GM18858 (cell line): Measurements from ENCODE around the gene RASA3.

Experiments used
- ATAC-seq: cut with Tn5 transposase; IDR thresholded peaks from one replicate; pipeline ENCODE4 v1.9.1; 2021; ENCODE audit not compliant: unreplicated experiment

RASA3 gene

DNA sequence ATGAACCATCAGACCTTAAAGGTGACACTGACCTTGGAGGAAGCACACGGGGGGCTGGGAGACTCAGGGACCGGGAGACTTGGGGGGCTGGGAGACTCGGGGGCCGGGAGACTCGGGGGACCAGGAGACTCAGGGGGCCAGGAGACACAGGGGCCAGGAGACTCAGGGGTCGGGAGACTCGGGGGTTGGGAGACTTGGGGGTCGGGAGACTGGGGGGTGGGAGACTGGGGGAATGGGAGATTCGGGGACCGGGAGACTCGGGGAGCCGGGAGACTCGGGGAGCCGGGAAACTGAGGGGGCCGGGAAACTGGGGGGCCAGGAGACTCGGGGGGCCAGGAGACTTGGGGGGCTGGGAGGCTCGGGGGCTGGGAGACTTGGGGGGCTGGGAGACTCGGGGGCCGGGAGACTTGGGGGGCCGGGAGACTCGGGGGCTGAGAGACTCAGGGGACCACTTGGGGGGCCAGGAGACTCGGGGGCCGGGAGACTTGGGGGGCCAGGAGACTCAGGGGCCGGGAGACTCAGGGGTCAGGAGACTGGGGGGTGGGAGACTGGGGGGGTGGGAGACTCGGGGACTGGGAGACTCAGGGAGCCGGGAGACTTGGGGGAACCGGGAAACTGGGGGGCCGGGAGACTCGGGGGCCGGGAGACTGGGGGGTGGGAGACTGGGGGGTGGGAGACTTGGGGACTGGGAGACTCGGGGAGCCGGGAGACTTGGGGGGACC is 62.9 kb downstream of the RASA3 start:
- no peak for ATAC-seq

DNA sequence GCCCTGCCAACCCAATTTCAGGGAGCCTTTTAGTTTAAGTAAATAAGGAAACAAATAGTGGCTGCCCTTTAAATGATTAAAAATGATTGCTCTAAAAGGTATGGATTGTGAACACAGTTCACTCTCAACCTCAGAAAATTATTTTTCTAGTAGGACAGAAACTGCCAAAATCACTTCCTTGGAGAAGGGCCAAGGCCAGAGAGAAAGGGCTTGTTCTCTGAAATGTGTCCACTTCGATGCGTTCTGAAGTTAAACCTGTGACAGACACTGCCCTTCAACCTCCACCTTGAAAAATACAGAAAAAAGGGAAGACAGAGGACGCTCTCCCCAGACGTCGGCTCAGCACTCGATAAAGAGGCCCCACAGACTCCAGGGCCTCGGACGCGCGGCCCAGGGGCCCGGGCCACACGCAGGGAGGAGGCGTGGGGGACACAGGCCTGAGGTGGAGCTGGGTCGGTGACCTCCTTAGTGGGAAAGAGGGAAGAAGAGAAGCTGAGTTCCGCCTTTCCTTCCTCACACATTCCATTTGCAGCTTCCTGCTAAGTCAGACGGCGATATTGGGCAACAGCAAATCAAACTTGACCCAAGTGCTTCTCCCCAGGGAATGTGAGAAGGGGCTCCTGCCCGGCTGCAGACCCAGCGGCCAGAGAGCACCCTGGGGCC is 63.6 kb downstream of the RASA3 start:
- ATAC-seq, result no peak

DNA sequence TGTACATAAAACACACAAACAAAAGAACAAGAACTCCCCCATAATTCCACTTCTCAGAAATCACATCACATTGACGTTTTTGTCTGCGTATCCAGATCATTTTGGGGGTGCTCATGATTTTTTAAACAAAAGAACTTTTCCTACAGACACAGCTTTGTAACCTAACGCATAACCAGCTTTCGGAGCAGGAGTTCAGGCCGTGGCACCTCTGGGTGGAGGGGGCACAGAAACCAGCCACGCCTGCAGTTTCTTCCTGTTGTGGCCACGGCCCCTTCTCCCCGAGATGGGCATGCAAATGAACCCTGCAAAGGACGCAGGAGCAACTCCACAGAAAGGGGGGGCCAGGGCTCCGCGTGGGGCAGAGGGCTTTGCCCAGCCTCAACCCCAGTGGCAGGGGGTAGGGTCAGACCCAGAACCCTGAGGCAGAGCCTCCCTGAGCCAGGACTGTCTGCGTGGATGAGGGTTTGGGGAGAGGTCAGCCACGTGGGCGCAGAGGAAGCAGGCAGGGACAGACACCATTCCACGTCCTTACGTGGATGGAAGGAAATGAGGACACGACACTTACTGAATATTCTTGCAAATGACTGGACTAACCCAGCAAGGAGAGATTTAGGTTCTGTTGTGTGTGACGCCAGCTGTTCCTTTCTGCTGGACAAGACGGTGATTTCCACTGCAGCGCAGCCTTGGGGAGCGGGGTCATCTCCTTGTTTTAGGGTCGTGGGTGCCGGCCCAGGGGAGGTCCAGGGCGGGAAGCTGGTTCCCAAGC is 64.4 kb downstream of the RASA3 start:
- peak; percentile 15 for ATAC-seq

GRCh38 chr13:114067381-114067885 is 65.0 kb downstream of the RASA3 start:
- ATAC-seq, result peak; percentile 66

- no peak for ATAC-seq
Measured at GRCh38 chr13:114066956-114067355, 65.5 kb downstream of the RASA3 start.

DNA sequence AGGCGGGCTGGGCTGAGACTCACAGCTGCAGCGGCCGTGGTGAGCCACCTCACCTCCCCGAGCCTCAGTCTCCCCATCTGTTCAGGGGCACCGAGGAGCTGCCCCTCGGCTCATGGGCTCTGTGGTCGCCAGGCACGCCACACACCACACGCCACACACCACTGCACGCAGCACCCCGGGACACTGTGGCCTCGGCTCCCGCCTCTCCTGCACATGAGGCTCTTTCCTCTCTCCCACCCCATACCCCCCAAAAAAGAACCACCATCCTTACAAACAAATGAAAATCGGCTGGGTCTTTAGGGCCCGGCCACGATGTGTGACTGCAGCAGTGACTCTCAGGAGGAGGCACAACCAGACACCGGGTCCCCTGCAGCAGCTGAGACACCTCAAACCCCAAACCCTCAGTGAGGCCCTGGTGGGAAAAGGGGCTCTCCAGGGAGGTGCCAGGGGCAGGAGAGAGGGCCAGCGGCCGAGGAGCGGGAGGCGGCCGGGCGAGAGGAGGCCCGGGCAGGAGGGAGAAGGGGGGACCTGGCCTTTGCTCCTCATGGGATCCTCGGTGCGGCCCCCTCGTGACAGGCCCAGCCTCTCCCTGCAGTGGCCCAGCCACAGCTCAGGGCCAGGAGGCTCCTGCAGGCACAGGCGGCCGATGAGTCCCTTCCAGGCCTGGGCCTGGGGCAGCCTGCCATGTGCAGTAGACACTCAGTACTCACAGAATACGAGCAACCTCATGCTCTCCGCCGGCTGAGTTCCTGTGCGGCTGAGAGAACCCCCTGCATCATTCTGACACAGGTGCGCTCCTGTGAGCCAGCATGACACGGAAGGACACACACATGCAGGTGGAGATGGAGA is 66.3 kb downstream of the RASA3 start:
- no peak for ATAC-seq

DNA sequence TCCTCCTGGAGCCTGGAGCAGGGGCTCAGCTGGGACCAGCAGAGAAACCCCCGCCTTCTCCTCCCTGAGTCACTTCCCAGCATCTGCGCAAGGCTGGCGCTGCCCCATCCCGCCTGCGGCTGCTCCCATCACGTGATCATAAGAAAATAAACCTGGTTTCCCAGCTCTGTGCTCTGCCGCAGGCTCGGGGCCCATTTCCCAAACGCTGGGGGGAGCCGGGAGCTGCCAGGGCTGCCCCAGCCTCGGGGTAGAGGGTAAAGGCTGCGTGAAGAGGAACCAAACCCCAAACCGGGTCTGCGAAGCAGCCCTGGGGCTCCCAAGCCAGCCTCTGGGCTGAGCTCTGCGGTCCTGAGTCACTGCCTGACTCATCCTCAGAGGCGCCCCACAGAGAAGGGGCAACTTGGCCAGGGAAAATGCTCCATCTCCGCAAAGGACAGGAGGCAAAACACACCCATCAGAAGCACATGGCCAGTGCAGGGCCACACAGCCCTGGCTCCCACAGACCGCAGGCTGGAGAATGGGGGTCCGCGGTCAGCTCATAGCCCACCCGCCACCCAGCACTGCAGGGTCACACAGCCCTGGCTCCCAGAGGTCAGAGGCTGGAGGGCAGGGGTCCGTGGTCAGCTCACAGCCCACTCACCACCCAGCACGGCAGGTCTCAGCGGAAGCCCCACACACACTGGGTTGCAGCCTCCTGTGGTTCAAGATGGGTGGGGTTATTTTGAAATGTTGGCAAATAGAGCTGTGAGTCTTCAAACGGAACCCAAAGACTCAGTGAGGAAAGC is 67.1 kb downstream of the RASA3 start:
- no peak for ATAC-seq

GRCh38 chr13:114064450-114065140 is 67.8 kb downstream of the RASA3 start:
- no peak for ATAC-seq

- no peak for ATAC-seq
Measured at GRCh38 chr13:114063545-114064449, 68.6 kb downstream of the RASA3 start.

- ATAC-seq, result no peak
Measured at GRCh38 chr13:114062754-114063153, 69.7 kb downstream of the RASA3 start.

- no peak for ATAC-seq
Measured at GRCh38 chr13:114062341-114062740, 70.1 kb downstream of the RASA3 start.

GRCh38 chr13:114061744-114062143 is 70.7 kb downstream of the RASA3 start:
- ATAC-seq, result no peak

- ATAC-seq, result no peak
Measured at GRCh38 chr13:114061047-114061446, 71.4 kb downstream of the RASA3 start.

DNA sequence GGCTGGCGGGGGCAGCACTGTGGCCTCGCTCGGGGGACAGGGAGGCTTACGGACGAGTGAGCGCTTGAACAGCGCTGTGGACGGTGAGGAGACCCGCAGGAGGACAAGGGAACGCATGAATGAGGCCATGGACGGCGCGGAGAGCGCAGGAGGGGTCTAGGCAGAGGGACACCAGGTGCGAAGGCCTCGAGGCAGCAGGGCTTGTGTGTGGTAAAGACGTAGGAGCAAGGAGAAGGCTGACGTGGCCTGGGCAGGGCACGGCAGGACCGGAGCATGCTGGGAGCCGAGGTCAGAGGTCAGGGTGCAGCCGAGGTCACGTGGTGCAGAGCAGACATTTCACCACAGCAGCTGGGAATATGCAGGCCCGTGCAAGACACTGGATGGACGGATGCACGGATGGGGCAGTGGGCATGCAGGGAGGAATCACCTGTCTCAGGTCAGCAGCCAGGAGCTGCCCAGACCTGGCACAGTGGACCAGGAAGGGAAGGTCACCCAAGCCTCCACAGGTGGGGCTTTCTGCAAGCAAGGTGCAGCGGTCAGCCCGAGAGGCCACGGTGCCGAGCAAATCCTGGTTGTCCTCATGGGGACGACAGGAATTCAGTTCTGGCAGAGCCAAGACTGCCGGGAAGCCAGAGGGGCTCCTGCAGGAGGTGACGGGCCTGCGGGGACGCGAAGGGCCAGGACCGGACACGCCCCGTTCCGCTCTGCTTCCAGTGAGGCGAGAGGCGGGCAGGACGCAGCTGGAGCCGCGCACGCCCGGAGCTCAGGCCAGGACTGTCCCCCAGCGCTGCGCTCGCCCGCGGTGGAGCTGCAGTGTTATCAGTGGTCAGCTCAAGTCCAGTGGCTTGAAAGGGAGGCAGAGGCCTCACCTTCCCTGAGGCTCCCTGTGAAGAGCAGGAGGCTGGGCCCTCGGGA is 72.2 kb downstream of the RASA3 start:
- no peak for ATAC-seq

DNA sequence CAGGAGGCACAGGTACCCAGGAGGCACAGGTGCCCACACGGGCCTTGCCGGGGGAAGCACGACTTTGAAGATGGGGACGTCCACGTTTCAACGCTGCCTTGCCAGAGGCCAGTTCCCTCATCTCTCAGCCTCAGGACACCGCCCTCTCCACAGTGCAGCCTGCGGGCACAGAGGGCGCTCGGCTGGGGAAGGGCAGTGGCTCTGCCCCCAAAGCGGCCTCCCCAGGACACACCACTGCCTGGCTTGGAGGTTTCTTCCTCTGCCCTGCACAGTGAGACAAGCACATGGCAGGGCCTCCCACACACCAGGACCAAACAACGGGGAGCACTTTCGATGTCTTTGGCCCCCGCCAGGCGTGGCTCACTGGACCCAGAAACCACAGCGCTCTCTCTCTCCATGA is 73.0 kb downstream of the RASA3 start:
- no peak for ATAC-seq

DNA sequence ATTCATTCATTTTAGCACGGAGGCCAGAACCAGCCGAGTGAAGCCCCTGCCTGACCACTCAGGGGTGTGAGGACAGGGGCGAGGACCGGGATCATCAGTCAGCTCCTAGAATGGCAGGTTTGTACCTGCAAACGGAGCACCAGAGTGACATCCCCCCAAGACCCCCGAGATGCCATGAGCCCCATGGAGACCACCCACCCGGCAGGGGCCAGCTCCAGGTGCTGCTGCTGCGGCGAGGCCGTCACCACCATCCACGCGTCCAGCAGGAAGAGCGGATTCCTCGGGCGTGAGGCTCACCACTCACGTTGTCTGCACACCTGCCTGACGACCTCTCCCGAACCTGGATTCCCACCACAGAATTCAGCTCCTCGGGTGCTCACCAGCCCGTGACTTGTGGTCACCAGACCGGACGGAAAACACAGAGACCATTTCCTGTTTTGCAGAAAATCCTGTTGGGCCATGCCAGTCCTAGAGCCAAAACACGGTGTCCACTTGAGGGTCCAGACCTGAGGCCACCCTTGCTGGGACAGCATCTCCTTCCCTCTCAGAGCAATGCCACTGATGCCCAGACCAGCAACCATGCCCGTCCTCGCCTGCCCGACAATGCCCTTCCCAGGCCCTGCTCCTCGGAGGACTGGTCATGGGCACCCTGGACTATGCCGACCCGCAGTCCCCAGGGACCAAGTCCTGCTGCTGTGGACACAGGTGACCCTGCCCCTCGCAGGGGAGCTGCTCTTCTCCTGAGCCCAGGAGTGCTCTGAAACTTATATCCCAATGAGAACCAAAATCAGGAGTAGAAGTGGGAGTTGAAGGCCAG is 74.2 kb downstream of the RASA3 start:
- ATAC-seq, result no peak
